GM04503 (cell line): Measurements from ENCODE around the gene SIRPB1.
"Not testable (repeated sequence)": the region's sequence is repeated elsewhere in the genome, so short reads cannot be mapped to it uniquely, and the experiment has no call there.

Experiments
- DNase-seq: peaks from one replicate; pipeline ENCODE4 v3.0.0-alpha.2; 2012; ENCODE audit warnings: low read depth

The SIRPB1 gene

GRCh38 chr20:1588533-1589460, 31.0 kb downstream of the SIRPB1 start:
- no peak for DNase-seq

- DNase-seq, result no peak
These were observed 31.9 kb downstream of the SIRPB1 start for GRCh38 chr20:1587781-1588532.

GRCh38 chr20:1579488-1579887, 40.3 kb downstream of the SIRPB1 start:
- no peak for DNase-seq

- DNase-seq, result no peak
These were observed 41.9 kb downstream of the SIRPB1 start for GRCh38 chr20:1577906-1578305.

GRCh38 chr20:1577313-1577712, 42.5 kb downstream of the SIRPB1 start:
- DNase-seq, result not testable (repeated sequence)

GRCh38 chr20:1576641-1577040, 43.2 kb downstream of the SIRPB1 start:
- no peak for DNase-seq

- not testable (repeated sequence) for DNase-seq
These were observed 43.8 kb downstream of the SIRPB1 start for GRCh38 chr20:1576003-1576402.

- not testable (repeated sequence) for DNase-seq
These were observed 48.2 kb downstream of the SIRPB1 start for GRCh38 chr20:1571583-1571982.
